K562 (cell line): ENCODE results near the gene MRAS. TPM values are rescaled to one million over a fixed set of nuclear protein-coding genes. Genes with fewer than 3 reads are reported as not detected.

Source experiments
- AFF1 ChIP-seq, 2 experiments: fragments of 450-650 bp; IDR thresholded peaks; 2 replicates each; pipeline ENCODE4 v1.6.1; 2018; ENCODE audit warnings: mild to moderate bottlenecking in 2 of 2, low read depth in 1 of 2; ENCODE audit not compliant: partially characterized antibody in 2 of 2
- E2F6 ChIP-seq, 2 experiments: IDR thresholded peaks; 2 replicates each; pipeline ENCODE4 v1.6.1; 2011; ENCODE audit warnings: borderline replicate concordance in 1 of 2, control low read depth in 1 of 2, low read depth in 1 of 2, low read length in 1 of 2, mild to moderate bottlenecking in 1 of 2, mixed read lengths in 1 of 2, moderate library complexity in 1 of 2; ENCODE audit not compliant: insufficient read depth in 1 of 2, insufficient read length in 1 of 2, poor library complexity in 1 of 2, severe bottlenecking in 1 of 2; ENCODE audit errors: extremely low read depth in 1 of 2
- HMBOX1 ChIP-seq: sonication (generic); IDR thresholded peaks from 2 replicates; pipeline ENCODE4 v1.6.1; 2016
- KAT8 ChIP-seq: fragments of 450-650 bp; IDR thresholded peaks from 2 replicates; pipeline ENCODE4 v1.6.1; 2016; ENCODE audit warnings: low read depth, mild to moderate bottlenecking
- SMARCA4 ChIP-seq: fragments of 450-650 bp; IDR thresholded peaks from 2 replicates; pipeline ENCODE4 v1.6.1; 2016
- THRAP3 ChIP-seq: fragments of 450-650 bp; IDR thresholded peaks from 2 replicates; pipeline ENCODE4 v1.6.1; 2016; ENCODE audit warnings: mild to moderate bottlenecking, inconsistent platforms, borderline replicate concordance
- ZBTB11 ChIP-seq, 3 experiments: fragments of 200-800 bp in 1 of 3; fragments of 250-450 bp in 1 of 3; fragments of 450-650 bp in 1 of 3; sonication (Bioruptor Pico) in 1 of 3; sonication (Bioruptor generic) in 1 of 3; formaldehyde crosslinking in 1 of 3; IDR thresholded peaks; 2 replicates each; pipeline versions ENCODE4 v1.6.1 to v1.8.0; 2016 to 2022; ENCODE audit warnings: mild to moderate bottlenecking in 2 of 3, missing genetic modification characterization in 2 of 3, missing compliant biosample characterization in 1 of 3, moderate library complexity in 1 of 3
- ZEB2 ChIP-seq: fragments of 450-650 bp; IDR thresholded peaks from 2 replicates; pipeline ENCODE4 v1.6.1; 2016
- ZNF609 ChIP-seq: sonication (generic); formaldehyde crosslinking; IDR thresholded peaks from 2 replicates; pipeline ENCODE4 v1.8.1; 2023; ENCODE audit warnings: missing genetic modification reagents, mild to moderate bottlenecking, borderline replicate concordance
- polyA plus RNA-seq, 8 experiments: library from polyadenylated mRNA; depleted of rRNA in 4 of 8; stranded (reverse) in 5 of 8; unstranded in 3 of 8; fragments of >200 nt; fragmentation: Nextera tagmentation in 2 of 8; fragmentation: Illumina TruSeq in 1 of 8; extraction: Ambion mirVana in 2 of 8; extraction: Trizol in 1 of 8; gene quantifications; 2 replicates each; pipeline versions ENCODE4 v1.2.1 to v1.2.3, GENCODE V29; 2011 to 2014; ENCODE audit warnings: inconsistent platforms in 1 of 8, missing spikeins in 1 of 8
- total RNA-seq, 7 experiments: library from RNA; depleted of rRNA in 6 of 7; stranded (reverse); fragments of >200 nt in 6 of 7; fragmentation: Illumina TruSeq in 2 of 7; extraction: Trizol in 2 of 7; gene quantifications; 2 replicates each; pipeline versions ENCODE4 v1.2.1 to v1.2.3, GENCODE V29; 2011 to 2021; ENCODE audit warnings: low replicate concordance in 1 of 7

MRAS gene
- total and polyA plus RNA-seq, 9 of the 15 experiments (the other 6 are each of a cell fraction or from before 2014, with no cell fraction given) = 1.5 to 10.0 (median 5.0) TPM

- TF ChIP-seq AFF1 (IDR thresholded peaks at IDR 0.05; ENCODE audit: low read depth in 1 of 2, partially characterized antibody in 2 of 2) (no peak), HMBOX1 (no peak), THRAP3 (no peak), SMARCA4 (no peak), KAT8 (no peak), ZNF609 (CRISPR knock-in tag) (no peak), E2F6 (IDR thresholded peaks at IDR 0.05; ENCODE audit: borderline replicate concordance in 1 of 2, extremely low read depth in 1 of 2, insufficient read depth in 1 of 2, insufficient read length in 1 of 2, low read depth in 1 of 2, low read length in 1 of 2, poor library complexity in 1 of 2, severe bottlenecking in 1 of 2) (no peak), ZEB2 (no peak), ZBTB11 (CRISPR knock-in tag; IDR thresholded peaks at IDR 0.05) (no peak)
Measured at GRCh38 chr3:138367326-138367850, 19.0 kb downstream of the MRAS start (continued).
